ENCODE results near the gene DNAJC19.
"Not testable (repeated sequence)": the region's sequence is repeated elsewhere in the genome, so short reads cannot be mapped to it uniquely, and the experiment has no call there.

DNA sequence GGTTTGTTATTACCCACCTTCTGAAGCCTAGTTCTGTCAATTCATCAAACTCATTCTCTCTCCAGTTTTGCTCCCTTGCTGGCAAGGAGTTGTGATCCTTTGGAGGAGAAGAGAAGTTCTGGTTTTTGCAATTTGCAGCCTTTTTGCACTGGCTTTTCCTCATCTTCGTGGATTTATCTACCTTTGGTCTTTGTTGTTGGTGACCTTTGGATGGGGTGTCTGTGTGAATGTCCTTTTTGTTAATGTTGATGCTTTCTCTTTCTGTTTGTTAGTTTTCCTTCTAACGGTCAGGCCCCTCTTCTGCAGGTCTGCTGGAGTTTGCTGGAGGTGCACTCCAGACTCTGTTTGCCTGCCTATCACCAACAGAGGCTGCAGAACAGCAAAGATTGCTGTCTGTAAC is 13.9 kb upstream of the DNAJC19 start:
- TF ChIP-seq, protein P1, sequence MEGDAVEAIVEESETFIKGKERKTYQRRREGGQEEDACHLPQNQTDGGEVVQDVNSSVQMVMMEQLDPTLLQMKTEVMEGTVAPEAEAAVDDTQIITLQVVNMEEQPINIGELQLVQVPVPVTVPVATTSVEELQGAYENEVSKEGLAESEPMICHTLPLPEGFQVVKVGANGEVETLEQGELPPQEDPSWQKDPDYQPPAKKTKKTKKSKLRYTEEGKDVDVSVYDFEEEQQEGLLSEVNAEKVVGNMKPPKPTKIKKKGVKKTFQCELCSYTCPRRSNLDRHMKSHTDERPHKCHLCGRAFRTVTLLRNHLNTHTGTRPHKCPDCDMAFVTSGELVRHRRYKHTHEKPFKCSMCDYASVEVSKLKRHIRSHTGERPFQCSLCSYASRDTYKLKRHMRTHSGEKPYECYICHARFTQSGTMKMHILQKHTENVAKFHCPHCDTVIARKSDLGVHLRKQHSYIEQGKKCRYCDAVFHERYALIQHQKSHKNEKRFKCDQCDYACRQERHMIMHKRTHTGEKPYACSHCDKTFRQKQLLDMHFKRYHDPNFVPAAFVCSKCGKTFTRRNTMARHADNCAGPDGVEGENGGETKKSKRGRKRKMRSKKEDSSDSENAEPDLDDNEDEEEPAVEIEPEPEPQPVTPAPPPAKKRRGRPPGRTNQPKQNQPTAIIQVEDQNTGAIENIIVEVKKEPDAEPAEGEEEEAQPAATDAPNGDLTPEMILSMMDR (conservative IDR thresholded peaks at IDR 0.05): not testable (repeated sequence)
- TF ChIP-seq EZH2 (IDR thresholded peaks at IDR 0.05; ENCODE audit: low read depth): not testable (repeated sequence)
